ENCODE data around the gene PLXNB1. TPM values are rescaled to one million over a fixed set of nuclear protein-coding genes. Genes with fewer than 3 reads are reported as not detected.

The PLXNB1 gene
- total RNA-seq, 1 experiment from 2014 or later = 35.6 TPM

DNA sequence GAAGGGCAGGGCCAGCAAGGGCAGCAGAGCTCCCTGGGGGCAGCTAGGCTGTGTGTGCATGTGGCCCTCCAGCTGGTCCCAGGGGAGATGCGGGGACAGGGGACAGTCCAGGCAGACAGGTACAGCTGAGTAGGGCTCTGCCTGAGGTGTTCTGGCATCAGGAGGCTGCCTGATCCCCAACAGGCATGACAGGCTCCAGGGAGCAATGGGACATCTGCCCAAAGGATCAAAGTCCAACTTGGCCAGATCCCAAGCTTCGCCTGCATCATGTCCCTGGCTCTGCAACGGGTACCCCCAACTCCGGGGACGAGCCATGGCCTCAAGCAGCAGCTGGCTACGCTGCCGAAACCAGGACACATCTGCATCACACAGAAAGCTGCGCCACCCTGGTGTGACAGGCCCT lies 38.4 kb upstream of the PLXNB1 start:
- ChIA-PET POLR2A (no interaction called here), CTCF (no interaction called here), RAD21 (ENCODE audit: low non-redundant PET in 1 of 2, low total read pairs in 2 of 2, uncharacterized antibody in 2 of 2, unreplicated experiment in 2 of 2) (no interaction called here)
- no peak for ATAC-seq
- H3K36me3 ChIP-seq (ENCODE audit: control insufficient read depth in 1 of 2, insufficient read depth in 2 of 2, low read length in 2 of 2) = peaks cover 0 to 16% of the 10 kb centered on the region in 2 experiments; a peak in 1 of 4 replicates
- no peak overlapping the region for H2AFZ ChIP-seq (ENCODE audit: low read depth, low read length, poor library complexity, severe bottlenecking)
- no peaks in the 10 kb centered on the region for H3K9me2 ChIP-seq (ENCODE audit: insufficient read depth)
- BruUV-seq (replicated peaks) = no TSS peak
- intact Hi-C loops (cut with micrococcal nuclease) = no loop called here
- DNase-seq (ENCODE audit: low read depth, low spot score) = no peak
- H3K27me3 ChIP-seq (ENCODE audit: insufficient read depth, low read length) = no peaks in the 10 kb centered on the region
- H3K9me3 ChIP-seq (ENCODE audit: control insufficient read depth in 1 of 2, insufficient read depth in 1 of 2, low read depth in 1 of 2, low read length in 2 of 2) = no peaks in the 10 kb centered on the region
- no peak overlapping the region for H3K4me3 ChIP-seq (replicated peaks in 1 of 2; ENCODE audit: low read depth in 1 of 2, low read length in 2 of 2)
- no peak overlapping the region for H3K4me2 ChIP-seq (ENCODE audit: low read length)
- TF ChIP-seq ZNF274 (IDR thresholded peaks at IDR 0.05; ENCODE audit: low read depth, low read length) (no peak), POLR2AphosphoS5 (IDR thresholded peaks at IDR 0.05; ENCODE audit: low read depth, low read length) (peak; percentile 30; the same call in 1 of the 2 replicates)
- no peaks in the 10 kb centered on the region for H4K20me1 ChIP-seq (ENCODE audit: insufficient read depth)
- H3K9ac ChIP-seq (ENCODE audit: low read length) = 0 out of 2 replicates have a peak overlapping the region, but pooled peaks have one; percentile 82
- H3K27ac ChIP-seq (ENCODE audit: low read depth, low read length) = no peak overlapping the region; the same call in 1 of the 2 replicates
- H3K79me2 ChIP-seq (ENCODE audit: insufficient read depth, low read length) = peaks cover 57% of the 10 kb centered on the region
- peaks cover 23 to 46% of the 10 kb centered on the region in 2 experiments for H3K4me1 ChIP-seq (ENCODE audit: control insufficient read depth in 1 of 2, insufficient read depth in 2 of 2, low read length in 2 of 2)

DNA sequence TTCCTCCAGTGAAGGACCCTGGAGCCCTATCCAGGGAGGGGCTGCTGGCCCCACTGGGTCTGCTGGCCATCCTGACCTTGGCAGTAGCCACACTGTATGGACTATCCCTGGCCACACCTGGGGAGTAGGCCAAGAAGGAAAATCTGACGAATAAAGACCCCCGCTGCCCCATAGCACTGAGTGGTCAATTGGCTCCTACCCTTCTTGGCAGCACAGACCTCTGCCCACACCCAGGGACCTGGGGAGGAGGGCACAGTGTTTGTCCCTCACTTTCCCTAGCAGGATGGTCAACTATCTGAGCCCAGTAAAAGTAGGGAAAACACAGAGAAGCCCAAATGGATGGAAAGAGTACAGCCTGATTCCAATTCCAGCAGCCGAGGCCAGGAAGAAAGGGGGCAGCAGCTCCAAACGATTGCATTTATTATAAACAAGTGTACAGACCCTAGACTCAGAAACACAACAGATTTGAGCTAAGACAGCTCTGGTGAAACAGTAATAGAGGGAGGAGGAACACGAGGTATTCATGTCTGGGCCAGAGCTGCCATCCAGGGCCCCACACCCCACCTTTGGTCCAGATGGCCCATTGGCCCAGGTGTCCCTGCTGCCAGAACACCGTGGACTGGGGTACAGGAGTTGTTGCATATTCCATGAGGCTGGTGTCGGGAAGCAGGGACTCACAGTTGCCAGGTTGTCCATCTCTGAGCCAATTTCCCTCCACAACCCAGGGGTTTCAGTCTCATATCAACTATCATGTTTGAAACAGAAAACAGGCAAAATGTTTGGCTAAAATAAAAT lies 37.8 kb upstream of the PLXNB1 start:
- ChIA-PET CTCF (no interaction called here), RAD21 (ENCODE audit: low non-redundant PET in 1 of 2, low total read pairs in 2 of 2, uncharacterized antibody in 2 of 2, unreplicated experiment in 2 of 2) (no interaction called here), POLR2A (no interaction called here)
- ATAC-seq = no peak
- Histone ChIP-seq H3K4me1 (ENCODE audit: control insufficient read depth in 1 of 2, insufficient read depth in 2 of 2, low read length in 2 of 2) (peaks cover 22 to 42% of the 10 kb centered on the region in 2 experiments), H3K9me2 (ENCODE audit: insufficient read depth) (no peaks in the 10 kb centered on the region), H3K79me2 (ENCODE audit: insufficient read depth, low read length) (peaks cover 57% of the 10 kb centered on the region), H4K20me1 (ENCODE audit: insufficient read depth) (no peaks in the 10 kb centered on the region), H3K27ac (ENCODE audit: low read depth, low read length) (peak overlapping the region; percentile 98; the same call in 1 of the 2 replicates), H3K4me2 (ENCODE audit: low read length) (peak overlapping the region; percentile 92), H3K9me3 (ENCODE audit: control insufficient read depth in 1 of 2, insufficient read depth in 1 of 2, low read depth in 1 of 2, low read length in 2 of 2) (no peaks in the 10 kb centered on the region), H3K9ac (ENCODE audit: low read length) (peak overlapping the region; percentile 82), H3K4me3 (replicated peaks in 1 of 2; ENCODE audit: low read depth in 1 of 2, low read length in 2 of 2) (no peak overlapping the region), H3K36me3 (ENCODE audit: control insufficient read depth in 1 of 2, insufficient read depth in 2 of 2, low read length in 2 of 2) (peaks cover 0 to 16% of the 10 kb centered on the region in 2 experiments; a peak in 1 of 4 replicates), H3K27me3 (ENCODE audit: insufficient read depth, low read length) (no peaks in the 10 kb centered on the region), H2AFZ (ENCODE audit: low read depth, low read length, poor library complexity, severe bottlenecking) (no peak overlapping the region)
- BruUV-seq (replicated peaks) = no TSS peak
- intact Hi-C loops (cut with micrococcal nuclease) = no loop called here
- no peak for TF ChIP-seq TCF7L2 (IDR thresholded peaks at IDR 0.05; ENCODE audit: borderline replicate concordance, extremely low read depth, insufficient read depth, insufficient read length)
- DNase-seq (ENCODE audit: low read depth, low spot score) = no peak
